GM21423 (cell line): ENCODE measurements around the gene CDCP1.
"Not testable (repeated sequence)": the region's sequence is repeated elsewhere in the genome, so short reads cannot be mapped to it uniquely, and the experiment has no call there.

ENCODE experiments used
- ATAC-seq: cut with Tn5 transposase; IDR thresholded peaks from one replicate; pipeline ENCODE4 v1.9.1; 2021; ENCODE audit warnings: mild to moderate bottlenecking, moderate library complexity; ENCODE audit not compliant: unreplicated experiment

CDCP1 gene

GRCh38 chr3:45088543-45089358 is 57.4 kb downstream of the CDCP1 start:
- ATAC-seq, result no peak

- no peak for ATAC-seq
These were observed 59.0 kb downstream of the CDCP1 start for GRCh38 chr3:45087155-45087554.

GRCh38 chr3:45084820-45085816 is 61.1 kb downstream of the CDCP1 start:
- no peak for ATAC-seq

GRCh38 chr3:45084361-45084760 is 61.8 kb downstream of the CDCP1 start:
- no peak for ATAC-seq

GRCh38 chr3:45083023-45083422 is 63.2 kb downstream of the CDCP1 start:
- no peak for ATAC-seq

- ATAC-seq, result no peak
These were observed 64.0 kb downstream of the CDCP1 start for GRCh38 chr3:45082142-45082538.

GRCh38 chr3:45081506-45082141 is 64.6 kb downstream of the CDCP1 start:
- no peak for ATAC-seq

GRCh38 chr3:45080824-45081223 is 65.4 kb downstream of the CDCP1 start:
- ATAC-seq, result no peak

- no peak for ATAC-seq
These were observed 66.5 kb downstream of the CDCP1 start for GRCh38 chr3:45079715-45080114.

- ATAC-seq, result no peak
These were observed 67.2 kb downstream of the CDCP1 start for GRCh38 chr3:45078910-45079522.

- ATAC-seq, result not testable (repeated sequence)
These were observed 67.9 kb downstream of the CDCP1 start for GRCh38 chr3:45078256-45078655.

- no peak for ATAC-seq
These were observed 70.2 kb downstream of the CDCP1 start for GRCh38 chr3:45075821-45076625.

- no peak for ATAC-seq
These were observed 75.1 kb downstream of the CDCP1 start for GRCh38 chr3:45071075-45071474.

- ATAC-seq, result no peak
These were observed 78.2 kb downstream of the CDCP1 start for GRCh38 chr3:45067941-45068340.

- no peak for ATAC-seq
These were observed 78.7 kb downstream of the CDCP1 start for GRCh38 chr3:45067486-45067885.

GRCh38 chr3:45066109-45066801 is 79.9 kb downstream of the CDCP1 start:
- ATAC-seq, result no peak

- ATAC-seq, result no peak
These were observed 80.8 kb downstream of the CDCP1 start for GRCh38 chr3:45065373-45065720.

- no peak for ATAC-seq
These were observed 81.4 kb downstream of the CDCP1 start for GRCh38 chr3:45064512-45065372.

- ATAC-seq, result no peak
These were observed 83.5 kb downstream of the CDCP1 start for GRCh38 chr3:45062697-45063070.
